ENCODE results near the gene CLEC16A.

CLEC16A gene, protein sequence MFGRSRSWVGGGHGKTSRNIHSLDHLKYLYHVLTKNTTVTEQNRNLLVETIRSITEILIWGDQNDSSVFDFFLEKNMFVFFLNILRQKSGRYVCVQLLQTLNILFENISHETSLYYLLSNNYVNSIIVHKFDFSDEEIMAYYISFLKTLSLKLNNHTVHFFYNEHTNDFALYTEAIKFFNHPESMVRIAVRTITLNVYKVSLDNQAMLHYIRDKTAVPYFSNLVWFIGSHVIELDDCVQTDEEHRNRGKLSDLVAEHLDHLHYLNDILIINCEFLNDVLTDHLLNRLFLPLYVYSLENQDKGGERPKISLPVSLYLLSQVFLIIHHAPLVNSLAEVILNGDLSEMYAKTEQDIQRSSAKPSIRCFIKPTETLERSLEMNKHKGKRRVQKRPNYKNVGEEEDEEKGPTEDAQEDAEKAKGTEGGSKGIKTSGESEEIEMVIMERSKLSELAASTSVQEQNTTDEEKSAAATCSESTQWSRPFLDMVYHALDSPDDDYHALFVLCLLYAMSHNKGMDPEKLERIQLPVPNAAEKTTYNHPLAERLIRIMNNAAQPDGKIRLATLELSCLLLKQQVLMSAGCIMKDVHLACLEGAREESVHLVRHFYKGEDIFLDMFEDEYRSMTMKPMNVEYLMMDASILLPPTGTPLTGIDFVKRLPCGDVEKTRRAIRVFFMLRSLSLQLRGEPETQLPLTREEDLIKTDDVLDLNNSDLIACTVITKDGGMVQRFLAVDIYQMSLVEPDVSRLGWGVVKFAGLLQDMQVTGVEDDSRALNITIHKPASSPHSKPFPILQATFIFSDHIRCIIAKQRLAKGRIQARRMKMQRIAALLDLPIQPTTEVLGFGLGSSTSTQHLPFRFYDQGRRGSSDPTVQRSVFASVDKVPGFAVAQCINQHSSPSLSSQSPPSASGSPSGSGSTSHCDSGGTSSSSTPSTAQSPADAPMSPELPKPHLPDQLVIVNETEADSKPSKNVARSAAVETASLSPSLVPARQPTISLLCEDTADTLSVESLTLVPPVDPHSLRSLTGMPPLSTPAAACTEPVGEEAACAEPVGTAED

DNA sequence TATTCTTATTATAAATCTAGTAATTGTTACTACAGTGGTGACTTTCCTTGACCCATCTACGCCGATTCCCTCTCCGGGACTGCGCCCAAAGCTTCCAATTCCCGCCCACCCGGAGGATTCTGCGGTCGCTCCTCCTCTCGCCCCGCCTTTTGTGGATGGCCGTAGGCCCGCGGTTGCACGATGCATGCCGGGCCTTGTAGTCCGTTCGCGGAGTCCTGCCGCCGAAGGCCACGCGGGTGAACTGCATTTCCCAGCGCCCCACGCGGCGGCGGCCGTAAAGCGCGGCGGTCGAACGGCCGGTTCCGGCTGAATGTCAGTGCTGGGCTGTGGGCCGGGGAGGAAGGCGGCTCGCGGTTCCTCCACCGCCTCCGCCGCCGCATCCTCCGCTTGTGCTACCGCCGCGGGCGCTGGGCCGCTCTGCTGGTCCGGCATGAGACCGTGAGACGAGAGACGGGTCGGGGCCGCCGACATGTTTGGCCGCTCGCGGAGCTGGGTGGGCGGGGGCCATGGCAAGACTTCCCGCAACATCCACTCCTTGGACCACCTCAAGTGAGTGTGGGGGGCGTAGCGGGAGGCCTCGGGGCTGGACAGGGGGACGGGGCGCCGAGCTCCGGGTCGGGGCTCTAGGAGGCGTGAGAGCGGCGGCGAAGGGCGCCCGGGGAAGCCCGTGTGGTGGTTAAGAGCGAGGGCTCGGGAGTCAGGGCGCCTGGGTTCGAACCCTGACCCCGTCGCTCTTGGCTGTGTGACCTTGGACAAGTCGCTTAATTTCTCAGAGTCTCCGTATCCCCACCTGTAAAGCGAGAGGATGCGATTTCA, at the start of gene CLEC16A:
TSS of gene CLEC16A (plus strand) at position 316 of the 816 bp plus-strand sequence. CDS start at position 470, 154 bp downstream.
- peak; percentile 68 for DNase-seq

DNA sequence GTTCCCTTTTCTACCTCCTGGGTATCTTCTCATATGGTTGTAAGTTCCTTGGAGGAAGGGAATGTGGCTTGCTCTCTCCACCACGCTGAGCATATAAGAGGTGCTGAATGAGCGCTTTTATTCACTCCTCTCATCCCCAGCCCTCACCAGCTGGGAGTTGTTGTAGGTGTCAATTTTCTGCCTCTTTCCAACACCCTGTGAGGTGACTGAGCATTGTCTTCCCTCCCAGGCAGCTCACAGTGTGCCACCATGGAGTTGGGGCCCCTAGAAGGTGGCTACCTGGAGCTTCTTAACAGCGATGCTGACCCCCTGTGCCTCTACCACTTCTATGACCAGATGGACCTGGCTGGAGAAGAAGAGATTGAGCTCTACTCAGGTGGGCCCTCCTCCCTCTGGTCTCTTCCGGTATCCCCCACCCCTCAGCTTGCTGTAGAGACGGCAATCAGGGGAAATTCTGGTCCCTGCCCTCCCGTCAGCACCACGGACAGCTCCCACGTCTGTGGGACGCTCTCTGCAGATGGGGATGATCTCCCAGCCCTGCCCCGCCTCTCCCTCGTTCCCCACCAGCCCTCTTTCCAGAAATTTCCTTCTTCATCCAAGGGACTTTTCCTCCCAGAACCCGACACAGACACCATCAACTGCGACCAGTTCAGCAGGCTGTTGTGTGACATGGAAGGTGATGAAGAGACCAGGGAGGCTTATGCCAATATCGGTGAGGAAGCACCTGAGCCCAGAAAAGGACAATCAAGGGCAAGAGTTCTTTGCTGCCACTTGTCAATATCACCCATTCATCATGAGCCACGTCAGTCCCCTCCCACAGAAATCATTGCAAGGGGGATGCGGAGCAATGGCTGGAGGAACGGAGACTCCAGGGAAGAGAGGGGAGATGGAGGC, 49.1 kb upstream of the CLEC16A start:
- no peak for DNase-seq

DNA sequence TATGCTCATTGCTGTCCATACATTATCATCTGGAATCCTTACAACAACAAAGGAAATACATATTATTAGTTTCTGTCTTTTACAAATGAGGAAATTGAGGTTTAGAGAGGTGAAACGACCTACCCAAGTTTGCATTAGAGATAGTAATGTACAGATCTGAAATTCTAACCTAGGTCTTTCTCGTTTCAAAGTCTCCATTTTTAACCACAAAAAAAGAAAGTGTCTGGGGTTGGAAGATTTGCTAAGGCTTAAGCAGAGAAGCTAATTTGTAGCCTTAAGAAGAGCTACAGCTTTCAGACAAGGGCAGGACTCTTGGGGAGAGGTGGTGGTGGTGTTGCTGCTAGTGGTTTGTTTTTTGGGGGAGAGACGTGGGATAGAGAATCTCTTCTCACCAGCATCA, 48.2 kb upstream of the CLEC16A start:
- DNase-seq: no peak

DNA sequence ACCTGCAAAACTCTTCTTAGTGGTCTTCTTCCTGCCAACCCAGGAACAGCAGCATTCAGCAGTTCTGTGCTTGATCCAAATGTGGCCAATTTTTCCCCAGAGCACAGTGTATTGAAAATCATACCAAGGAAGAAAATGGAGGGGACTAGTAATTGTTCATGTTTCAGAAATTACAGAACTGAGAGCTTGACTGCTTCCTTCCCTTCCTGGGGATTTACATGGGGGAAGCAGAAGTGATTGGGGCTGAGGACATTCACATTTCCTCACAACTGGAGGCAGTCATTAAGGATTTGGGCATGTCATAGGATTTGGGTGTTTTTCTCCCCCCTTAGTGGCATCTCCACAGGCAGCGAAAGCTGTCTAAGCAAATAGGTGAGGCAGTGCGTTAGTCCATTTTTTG, 47.6 kb upstream of the CLEC16A start:
- no peak for DNase-seq

DNA sequence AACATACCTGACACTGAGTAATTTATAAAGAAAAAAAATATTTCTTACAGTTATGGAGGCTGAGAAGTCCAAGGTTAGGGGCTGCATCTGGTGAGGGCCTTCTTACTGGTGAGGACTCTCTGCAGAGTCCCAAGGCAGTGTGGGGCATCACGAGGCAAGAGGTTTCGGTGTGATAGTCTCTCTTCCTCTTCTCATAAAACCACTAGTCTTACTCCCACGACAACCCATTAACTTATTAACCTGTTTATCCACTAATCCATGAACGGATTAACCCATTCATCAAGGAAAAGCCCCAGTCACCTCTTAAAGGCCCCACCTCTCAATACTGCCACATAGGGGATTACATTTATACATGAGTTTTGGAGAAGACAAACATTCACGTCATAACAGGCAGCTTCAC, 47.2 kb upstream of the CLEC16A start:
- DNase-seq: no peak

DNA sequence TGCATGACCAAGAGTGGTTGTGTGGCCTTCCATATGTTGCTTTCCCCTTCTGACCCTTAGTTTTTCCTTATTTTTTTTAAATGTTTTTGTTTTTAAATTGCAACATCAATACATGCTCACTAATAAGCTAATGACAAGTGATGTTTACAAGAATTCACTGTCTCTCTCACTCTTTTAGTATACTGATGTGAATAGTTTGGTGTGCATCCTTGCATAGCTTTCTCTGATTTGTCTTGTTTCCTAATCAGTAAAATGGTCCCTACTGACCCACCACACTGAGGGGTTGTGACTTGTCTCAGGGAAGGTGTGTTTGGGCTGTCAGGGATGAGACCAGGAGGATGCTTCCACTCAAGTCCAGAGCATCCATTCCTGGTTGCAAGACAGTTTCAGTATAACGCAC, 41.4 kb upstream of the CLEC16A start:
- DNase-seq: no peak

DNA sequence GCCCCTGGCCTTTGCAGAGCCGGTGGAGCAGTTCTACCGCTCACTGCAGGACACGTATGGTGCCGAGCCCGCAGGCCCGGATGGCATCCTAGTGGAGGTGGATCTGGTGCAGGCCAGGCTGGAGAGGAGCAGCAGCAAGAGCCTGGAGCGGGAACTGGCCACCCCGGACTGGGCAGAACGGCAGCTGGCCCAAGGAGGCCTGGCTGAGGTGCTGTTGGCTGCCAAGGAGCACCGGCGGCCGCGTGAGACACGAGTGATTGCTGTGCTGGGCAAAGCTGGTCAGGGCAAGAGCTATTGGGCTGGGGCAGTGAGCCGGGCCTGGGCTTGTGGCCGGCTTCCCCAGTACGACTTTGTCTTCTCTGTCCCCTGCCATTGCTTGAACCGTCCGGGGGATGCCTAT, 37.9 kb upstream of the CLEC16A start:
- no peak for DNase-seq

DNA sequence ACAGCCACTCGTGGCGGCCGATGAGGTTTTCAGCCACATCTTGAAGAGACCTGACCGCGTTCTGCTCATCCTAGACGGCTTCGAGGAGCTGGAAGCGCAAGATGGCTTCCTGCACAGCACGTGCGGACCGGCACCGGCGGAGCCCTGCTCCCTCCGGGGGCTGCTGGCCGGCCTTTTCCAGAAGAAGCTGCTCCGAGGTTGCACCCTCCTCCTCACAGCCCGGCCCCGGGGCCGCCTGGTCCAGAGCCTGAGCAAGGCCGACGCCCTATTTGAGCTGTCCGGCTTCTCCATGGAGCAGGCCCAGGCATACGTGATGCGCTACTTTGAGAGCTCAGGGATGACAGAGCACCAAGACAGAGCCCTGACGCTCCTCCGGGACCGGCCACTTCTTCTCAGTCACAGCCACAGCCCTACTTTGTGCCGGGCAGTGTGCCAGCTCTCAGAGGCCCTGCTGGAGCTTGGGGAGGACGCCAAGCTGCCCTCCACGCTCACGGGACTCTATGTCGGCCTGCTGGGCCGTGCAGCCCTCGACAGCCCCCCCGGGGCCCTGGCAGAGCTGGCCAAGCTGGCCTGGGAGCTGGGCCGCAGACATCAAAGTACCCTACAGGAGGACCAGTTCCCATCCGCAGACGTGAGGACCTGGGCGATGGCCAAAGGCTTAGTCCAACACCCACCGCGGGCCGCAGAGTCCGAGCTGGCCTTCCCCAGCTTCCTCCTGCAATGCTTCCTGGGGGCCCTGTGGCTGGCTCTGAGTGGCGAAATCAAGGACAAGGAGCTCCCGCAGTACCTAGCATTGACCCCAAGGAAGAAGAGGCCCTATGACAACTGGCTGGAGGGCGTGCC, 37.2 kb upstream of the CLEC16A start:
- no peak for DNase-seq

DNA sequence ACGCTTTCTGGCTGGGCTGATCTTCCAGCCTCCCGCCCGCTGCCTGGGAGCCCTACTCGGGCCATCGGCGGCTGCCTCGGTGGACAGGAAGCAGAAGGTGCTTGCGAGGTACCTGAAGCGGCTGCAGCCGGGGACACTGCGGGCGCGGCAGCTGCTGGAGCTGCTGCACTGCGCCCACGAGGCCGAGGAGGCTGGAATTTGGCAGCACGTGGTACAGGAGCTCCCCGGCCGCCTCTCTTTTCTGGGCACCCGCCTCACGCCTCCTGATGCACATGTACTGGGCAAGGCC, 36.7 kb upstream of the CLEC16A start:
- no peak for DNase-seq

DNA sequence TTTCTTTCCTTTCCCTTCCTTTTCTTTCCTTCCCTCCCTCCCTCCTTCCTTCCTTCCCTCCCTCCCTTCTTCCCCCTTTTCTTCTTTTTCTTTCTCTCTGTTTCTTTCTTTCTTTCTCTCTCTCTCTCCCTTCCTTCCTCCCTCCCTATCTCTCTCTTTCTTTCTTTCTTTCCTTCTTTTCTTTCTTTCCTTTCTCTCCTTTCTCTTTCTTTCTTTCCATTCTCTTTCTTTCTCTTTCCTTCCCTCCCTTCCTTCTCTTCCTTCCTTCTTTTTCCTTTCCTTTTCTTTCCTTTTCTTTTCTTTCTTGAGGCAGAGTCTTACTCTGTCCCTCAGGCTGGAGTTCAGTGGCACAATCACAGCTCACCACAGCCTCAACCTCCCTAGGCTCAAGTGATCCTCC, 33.1 kb upstream of the CLEC16A start:
- no peak for DNase-seq

DNA sequence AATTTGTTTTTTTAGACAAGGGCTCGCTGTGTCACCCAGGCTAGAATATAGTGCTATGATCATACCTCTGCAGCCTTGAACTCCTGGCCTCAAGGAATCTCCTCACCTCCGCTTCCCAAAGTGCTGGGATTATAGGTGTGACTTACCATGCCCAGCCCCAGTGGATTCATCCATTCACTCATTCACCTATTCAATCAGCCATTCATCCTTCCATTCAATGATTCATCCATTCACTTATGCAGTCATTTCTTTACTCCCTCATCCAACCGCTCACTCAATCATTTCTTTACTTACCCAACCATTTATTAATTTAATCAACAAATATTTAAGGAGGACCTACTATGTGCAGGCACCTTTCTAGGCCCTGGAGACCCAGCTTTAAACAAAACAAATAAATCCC, 27.8 kb upstream of the CLEC16A start:
- no peak for DNase-seq

DNA sequence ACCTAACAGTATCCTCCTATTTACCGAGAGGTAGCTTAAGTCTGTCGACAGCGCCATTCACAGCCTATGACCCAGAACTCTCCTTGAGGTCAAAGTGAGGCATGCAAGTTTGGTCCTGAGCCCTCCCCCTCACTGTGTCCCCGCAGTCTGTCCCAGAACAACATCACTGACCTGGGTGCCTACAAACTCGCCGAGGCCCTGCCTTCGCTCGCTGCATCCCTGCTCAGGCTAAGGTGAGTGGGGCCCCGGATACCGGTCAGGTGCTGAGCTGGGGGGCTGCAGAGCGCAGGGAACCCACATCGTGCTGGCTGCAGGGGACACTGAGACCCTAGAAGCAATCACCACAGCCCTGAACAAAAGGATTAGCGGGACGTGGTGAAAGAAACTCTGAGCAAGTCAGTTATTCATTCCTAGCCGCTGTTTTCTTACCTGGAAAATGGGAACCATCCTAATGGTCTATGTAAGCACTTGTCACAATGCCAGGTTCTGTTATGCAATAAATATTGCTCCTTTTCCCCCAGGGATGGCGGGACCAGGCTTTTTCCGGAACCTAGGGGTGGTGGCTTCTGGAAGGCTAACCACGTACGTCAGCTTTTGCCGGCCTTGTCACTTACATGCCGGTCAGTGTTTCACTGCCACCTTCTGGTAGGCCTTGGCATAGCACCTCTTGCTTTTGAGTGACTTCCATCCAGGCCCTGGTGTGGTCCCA, 25.9 kb upstream of the CLEC16A start:
- peak; percentile 76 for DNase-seq

DNA sequence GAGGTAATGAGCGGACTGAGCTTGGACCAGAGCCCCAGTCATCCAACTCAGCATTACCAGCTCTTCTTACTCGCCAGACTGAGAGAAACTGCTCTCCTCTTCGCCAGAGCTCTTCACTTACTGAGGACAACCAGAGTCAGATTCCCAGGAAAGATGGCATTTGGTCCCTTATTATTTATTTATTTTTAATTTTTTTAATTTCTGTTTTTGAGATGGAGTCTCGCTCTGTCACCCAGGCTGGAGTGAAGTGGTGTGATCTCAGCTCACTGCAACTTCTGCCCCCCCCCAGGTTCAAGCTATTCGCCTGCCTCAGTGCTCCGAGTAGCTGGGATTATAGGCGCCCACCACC, 25.4 kb upstream of the CLEC16A start:
- no peak for DNase-seq

DNA sequence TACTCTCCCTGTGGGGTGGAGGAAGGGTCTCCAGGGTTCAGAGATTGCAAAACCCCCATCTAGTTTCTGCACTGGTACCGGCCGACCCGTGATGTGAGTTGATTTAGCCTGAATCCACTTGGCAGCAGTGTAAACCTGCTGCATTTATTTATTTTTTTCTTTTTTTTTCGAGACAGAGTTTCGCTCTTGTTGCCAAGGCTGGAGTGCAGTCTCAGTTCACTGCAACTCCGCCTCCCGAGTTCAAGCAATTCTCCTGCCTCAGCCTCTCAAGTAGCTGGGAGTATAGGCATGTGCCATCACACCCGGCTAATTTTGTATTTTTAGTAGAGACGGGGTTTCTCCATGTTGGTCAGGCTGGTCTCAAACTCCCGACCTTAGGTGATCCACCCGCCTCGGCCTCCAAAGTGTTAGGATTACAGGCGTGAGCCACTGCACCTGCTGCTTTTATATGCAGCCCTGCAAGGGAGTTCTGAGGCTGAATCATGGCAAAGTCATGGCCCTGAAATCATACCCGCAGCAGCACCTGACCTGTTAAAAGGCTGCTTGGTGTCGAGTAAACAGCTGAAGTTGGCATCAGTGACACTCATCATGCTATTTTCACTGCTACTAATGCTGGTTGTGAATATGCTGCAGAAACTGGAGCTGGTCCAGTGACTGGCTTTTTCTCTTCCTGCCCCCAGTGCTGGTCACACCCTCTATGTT, 23.5 kb upstream of the CLEC16A start:
- no peak for DNase-seq

DNA sequence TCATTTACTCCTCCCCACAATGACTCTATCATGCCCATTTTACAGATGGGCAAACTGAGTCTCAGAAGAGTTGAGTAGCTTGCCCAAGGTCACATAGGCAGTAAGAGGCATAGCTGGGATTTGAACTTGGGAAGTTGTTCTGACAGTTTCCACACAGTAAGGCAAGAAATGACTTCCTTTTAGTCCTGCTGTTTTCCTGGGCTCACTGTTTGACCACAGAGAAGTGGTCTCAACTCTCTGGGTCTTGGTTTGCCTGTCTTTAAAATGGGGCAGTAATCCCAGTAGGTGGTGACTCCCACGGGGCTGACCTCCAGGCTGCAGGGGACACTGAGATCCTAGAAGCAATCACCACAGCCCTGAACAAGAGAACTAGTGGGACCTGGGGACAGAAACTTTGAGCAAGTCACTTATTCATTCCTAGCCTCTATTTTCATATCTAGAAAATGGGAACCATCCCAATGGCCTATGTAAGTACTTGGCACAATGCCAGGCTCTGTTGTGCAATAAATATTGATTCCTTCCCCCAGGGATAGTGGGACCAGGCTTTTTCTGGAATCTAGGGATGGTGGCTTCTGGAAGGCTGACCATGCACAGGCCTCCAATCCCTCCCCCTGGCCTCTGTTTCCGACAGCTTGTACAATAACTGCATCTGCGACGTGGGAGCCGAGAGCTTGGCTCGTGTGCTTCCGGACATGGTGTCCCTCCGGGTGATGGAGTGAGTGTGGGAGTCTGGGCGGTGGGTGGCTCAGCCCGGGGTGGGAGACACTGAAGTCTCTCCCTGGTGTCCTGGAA, 22.6 kb upstream of the CLEC16A start:
- DNase-seq: no peak

DNA sequence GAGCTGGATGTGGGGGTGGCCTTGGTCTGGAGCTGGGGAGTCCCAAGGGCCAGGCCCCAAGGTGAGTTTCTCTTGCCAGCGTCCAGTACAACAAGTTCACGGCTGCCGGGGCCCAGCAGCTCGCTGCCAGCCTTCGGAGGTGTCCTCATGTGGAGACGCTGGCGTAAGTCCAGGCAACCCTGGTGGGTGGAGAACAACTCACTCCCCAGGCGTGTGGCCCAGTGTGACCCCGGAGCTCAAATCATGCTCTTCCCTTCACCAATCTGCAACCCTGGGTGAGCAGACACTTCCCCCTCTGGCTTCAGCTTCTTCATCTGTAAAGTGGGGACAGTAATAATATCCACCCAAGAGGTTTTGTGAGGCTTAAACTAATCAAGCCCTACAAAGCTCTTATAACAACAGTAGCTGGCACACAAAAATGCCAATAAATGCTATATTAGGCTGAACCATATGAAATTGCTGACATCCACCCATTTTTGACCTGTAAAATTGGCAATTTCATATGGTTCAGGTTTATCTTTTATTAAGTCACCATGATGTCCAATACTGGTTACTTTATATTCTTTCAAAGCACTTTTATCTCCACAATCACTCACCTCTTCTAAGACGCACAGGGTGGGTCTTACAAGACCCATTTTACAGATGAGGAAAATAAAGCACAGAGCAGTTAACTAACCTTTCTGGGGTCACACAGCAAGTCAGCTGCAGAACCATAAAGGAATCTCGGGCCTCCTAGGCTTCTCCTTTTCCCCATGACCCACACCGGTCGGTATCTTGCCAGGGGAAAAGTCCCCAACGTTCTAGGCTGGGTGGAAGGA, 21.8 kb upstream of the CLEC16A start:
- DNase-seq: no peak

DNA sequence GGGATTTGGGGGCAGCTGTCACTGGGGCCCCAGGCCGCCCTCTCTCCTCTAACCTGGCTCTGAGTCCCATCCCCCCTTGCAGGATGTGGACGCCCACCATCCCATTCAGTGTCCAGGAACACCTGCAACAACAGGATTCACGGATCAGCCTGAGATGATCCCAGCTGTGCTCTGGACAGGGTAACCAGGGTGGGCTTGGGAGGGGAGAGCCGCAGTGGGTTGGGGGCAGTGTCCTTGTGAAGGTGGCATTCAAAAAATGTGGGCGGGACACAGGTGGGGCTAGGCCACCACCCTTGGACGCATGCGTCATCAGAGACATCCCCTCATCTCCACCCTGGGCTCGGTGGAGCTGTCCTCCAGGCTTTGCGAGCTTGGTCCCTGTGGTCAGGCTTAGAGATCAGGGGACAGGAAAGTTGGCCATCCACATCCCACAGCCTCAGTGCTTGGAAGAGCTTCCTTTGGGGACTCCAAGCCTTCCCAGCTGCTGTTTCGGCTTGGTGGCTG, 21.2 kb upstream of the CLEC16A start:
- no peak for DNase-seq

Measured in NCI-H510A treated with DMSO at 0.1 percent for 48 hours (cell line).